Panc1 (cell line): ENCODE data around the gene SPEM1. TPM values are rescaled to one million over a fixed set of nuclear protein-coding genes. Genes with fewer than 3 reads are reported as not detected.

ENCODE experiments used
- ATAC-seq: fragments of 200-7000 bp; cut with Tn5 transposase; 2 replicates; pipeline ENCODE4 v1.9.1; 2020; ENCODE audit warnings: mild to moderate bottlenecking, moderate library complexity
- BruUV-seq: library from RNA; stranded (reverse); fragments of 400-500 nt; replicated peaks from 2 replicates; lab custom pipeline; 2021; lab: Mats Ljungman, UMichigan
- CTCF ChIA-PET: fragments of 300-600 bp; sonication (Branson Sonifier 250); formaldehyde crosslinking; loops from one replicate; lab custom pipeline; 2022; ENCODE audit warnings: antibody characterized with exemption; lab: Charles Lee
- POLR2A ChIA-PET: fragments of 300-600 bp; sonication (Branson Sonifier 250); formaldehyde crosslinking; loops from one replicate; lab custom pipeline; 2022; ENCODE audit warnings: antibody characterized with exemption; lab: Charles Lee
- DNase-seq: peaks from one replicate; pipeline ENCODE4 v3.0.0-alpha.2; 2010; ENCODE audit warnings: low read depth, low spot score
- H3K27ac ChIP-seq: 2 replicates; pipeline ENCODE4 v1.5.1; 2011; ENCODE audit warnings: mild to moderate bottlenecking, low read length, inconsistent platforms
- H3K27me3 ChIP-seq: fragments of 200-500 bp; sonication (Bioruptor generic); 2 replicates; pipeline ENCODE4 v1.6.0; 2014; ENCODE audit warnings: low read length, inconsistent platforms; ENCODE audit not compliant: control insufficient read depth, insufficient read depth
- H3K36me3 ChIP-seq: fragments of 200-500 bp; sonication (Bioruptor generic); 2 replicates; pipeline ENCODE4 v1.5.1; 2014; ENCODE audit warnings: inconsistent platforms, mild to moderate bottlenecking, low read length, moderate library complexity; ENCODE audit not compliant: control insufficient read depth, insufficient read depth
- H3K4me1 ChIP-seq: 2 replicates; pipeline ENCODE4 v1.5.1; 2011; ENCODE audit warnings: inconsistent platforms, mild to moderate bottlenecking, low read length, moderate library complexity; ENCODE audit not compliant: control insufficient read depth, insufficient read depth
- H3K4me3 ChIP-seq, 2 experiments: 2 replicates each; pipeline ENCODE4 v1.5.1; 2011 to 2012; ENCODE audit warnings: low read depth in 2 of 2, low read length in 2 of 2, mild to moderate bottlenecking in 2 of 2, inconsistent platforms in 1 of 2, moderate library complexity in 1 of 2
- H3K9me3 ChIP-seq: fragments of 200-500 bp; sonication (Bioruptor generic); 2 replicates; pipeline ENCODE4 v1.5.1; 2014; ENCODE audit warnings: low read depth, mild to moderate bottlenecking, inconsistent platforms, low read length, moderate library complexity; ENCODE audit not compliant: control insufficient read depth, insufficient read depth
- POLR2AphosphoS5 ChIP-seq: IDR thresholded peaks from 2 replicates; pipeline ENCODE4 v1.6.1; 2012; ENCODE audit warnings: mild to moderate bottlenecking, low read depth, low read length, moderate library complexity
- REST ChIP-seq, 2 experiments: IDR thresholded peaks; 2 replicates each; pipeline ENCODE4 v1.6.1; 2011 to 2012; ENCODE audit warnings: low read depth in 2 of 2, control low read depth in 1 of 2, low read length in 1 of 2, mild to moderate bottlenecking in 1 of 2, moderate library complexity in 1 of 2; ENCODE audit not compliant: insufficient read depth in 1 of 2
- SIN3A ChIP-seq: IDR thresholded peaks from 2 replicates; pipeline ENCODE4 v1.6.1; 2012; ENCODE audit warnings: low read depth, mild to moderate bottlenecking, low read length, moderate library complexity, borderline replicate concordance; ENCODE audit not compliant: insufficient read depth
- TCF7L2 ChIP-seq: IDR thresholded peaks from 2 replicates; pipeline ENCODE4 v1.6.1; 2011; ENCODE audit warnings: mild to moderate bottlenecking, low read depth, low read length, inconsistent platforms
- in situ Hi-C: cut with HindIII; loops from 2 replicates; pipeline ENCODE4 v1.10.0; 2016; ENCODE audit warnings: low sequenced_read_pairs, low pct_unique_long_range_greater_than_20kb
- intact Hi-C: fragments of 100-400 bp; cut with micrococcal nuclease; formaldehyde crosslinking; loops from one replicate; pipeline ENCODE4 v1.10.0; 2022; ENCODE audit not compliant: unreplicated experiment
- total RNA-seq: library from RNA; stranded (reverse); gene quantifications from one replicate; pipeline ENCODE4 v1.2.1, GENCODE V29; 2021; ENCODE audit not compliant: unreplicated experiment
- TF ChIP-seq, protein P1 (sequence below): fragments of 450-650 bp; IDR thresholded peaks from 2 replicates; pipeline ENCODE4 v1.5.1; 2017; ENCODE audit warnings: mild to moderate bottlenecking

The SPEM1 gene
- total RNA-seq, 1 experiment from 2014 or later: not detected

DNA sequence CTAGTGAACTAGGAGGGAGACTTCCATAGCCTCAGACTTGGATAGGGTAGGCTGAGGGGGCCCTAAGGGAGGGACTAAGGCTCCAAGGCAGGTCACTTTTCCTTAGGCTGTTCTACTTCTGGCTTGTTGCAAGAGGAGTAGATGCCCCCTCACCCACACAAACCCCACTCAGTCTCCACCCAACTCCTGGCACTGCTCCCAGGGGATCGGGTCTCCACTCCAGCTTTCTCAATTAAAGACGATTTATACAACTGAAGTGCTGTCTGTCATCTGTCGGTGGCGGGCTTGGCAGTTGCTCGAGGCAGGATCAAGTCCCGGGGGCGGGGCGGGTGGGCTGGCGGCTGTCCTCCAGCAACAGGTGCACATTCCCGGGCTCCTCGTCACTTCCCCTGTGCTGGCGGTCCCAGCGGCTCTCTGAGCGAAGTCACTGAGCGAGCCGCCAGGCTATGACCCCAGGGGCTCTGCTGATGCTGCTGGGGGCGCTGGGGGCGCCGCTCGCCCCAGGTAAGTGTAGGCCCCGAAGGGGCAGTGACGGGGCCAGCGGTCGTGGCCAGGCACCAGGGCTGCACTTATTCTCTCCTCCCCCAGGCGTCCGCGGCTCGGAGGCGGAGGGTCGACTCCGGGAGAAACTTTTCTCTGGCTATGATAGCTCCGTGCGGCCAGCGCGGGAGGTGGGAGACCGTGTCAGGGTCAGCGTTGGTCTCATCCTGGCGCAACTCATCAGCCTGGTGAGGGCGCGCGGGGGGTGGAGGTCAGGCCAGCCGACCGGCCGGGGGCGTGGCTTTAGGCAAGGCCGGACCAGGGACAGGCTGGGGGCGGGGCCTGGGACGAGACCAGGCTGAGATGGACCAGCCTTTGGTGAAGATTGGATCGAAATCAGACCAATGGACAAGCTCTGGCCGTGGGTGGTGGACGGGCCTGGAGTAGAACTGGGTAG is 24.8 kb downstream of the SPEM1 start, which contains the start of gene CHRNB1:
Gene CHRNB1 (plus strand): TSS at position 380 of the 937 bp plus-strand sequence. CDS start 67 bp downstream, at position 447.
- Histone ChIP-seq H3K4me3 (peak within 1 kb of the TSS; percentile 49 to 66), H3K36me3 (no peaks in the 10 kb centered on the region), H3K4me1 (peaks cover 14% of the 10 kb centered on the region), H3K27me3 (no peaks in the 10 kb centered on the region), H3K9me3 (no peaks in the 10 kb centered on the region), H3K27ac (peak within 1 kb of the TSS; percentile 63)
- no peak for DNase-seq
- peak; percentile 91 for ATAC-seq
- ChIA-PET POLR2A (interaction anchor here (0.6 to 0.7 kb wide), 2 partner anchors 8 to 132 kb away, joined by 3 to 9 read pairs; no protein-coding TSS in a partner anchor), CTCF (interaction anchor here (0.5 to 1.1 kb wide), 2 partner anchors 14 to 115 kb away, joined by 3 read pairs; no protein-coding TSS in a partner anchor)
- TF ChIP-seq, protein P1, sequence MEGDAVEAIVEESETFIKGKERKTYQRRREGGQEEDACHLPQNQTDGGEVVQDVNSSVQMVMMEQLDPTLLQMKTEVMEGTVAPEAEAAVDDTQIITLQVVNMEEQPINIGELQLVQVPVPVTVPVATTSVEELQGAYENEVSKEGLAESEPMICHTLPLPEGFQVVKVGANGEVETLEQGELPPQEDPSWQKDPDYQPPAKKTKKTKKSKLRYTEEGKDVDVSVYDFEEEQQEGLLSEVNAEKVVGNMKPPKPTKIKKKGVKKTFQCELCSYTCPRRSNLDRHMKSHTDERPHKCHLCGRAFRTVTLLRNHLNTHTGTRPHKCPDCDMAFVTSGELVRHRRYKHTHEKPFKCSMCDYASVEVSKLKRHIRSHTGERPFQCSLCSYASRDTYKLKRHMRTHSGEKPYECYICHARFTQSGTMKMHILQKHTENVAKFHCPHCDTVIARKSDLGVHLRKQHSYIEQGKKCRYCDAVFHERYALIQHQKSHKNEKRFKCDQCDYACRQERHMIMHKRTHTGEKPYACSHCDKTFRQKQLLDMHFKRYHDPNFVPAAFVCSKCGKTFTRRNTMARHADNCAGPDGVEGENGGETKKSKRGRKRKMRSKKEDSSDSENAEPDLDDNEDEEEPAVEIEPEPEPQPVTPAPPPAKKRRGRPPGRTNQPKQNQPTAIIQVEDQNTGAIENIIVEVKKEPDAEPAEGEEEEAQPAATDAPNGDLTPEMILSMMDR: no peak; the same call in 1 of the 2 replicates
- TF ChIP-seq SIN3A (no peak), POLR2AphosphoS5 (no peak), REST (IDR thresholded peaks at IDR 0.05; ENCODE audit: insufficient read depth in 1 of 2, low read depth in 2 of 2, low read length in 1 of 2) (no peak), TCF7L2 (no peak)
- intact Hi-C loops (no loop called here), in situ Hi-C loops (no loop called here)
- no TSS peak for BruUV-seq

- ATAC-seq (peak; percentile 89), DNase-seq (no peak)
- intact Hi-C loops (no loop called here), in situ Hi-C loops (no loop called here)
- ChIA-PET CTCF (interaction anchor here (0.5 to 1.1 kb wide), 2 partner anchors 15 to 114 kb away, joined by 3 read pairs; no protein-coding TSS in a partner anchor), POLR2A (interaction anchor here (0.5 to 0.6 kb wide), 2 partner anchors 9 to 131 kb away, joined by 4 to 9 read pairs; no protein-coding TSS in a partner anchor)
- Histone ChIP-seq H3K9me3 (no peaks in the 10 kb centered on the region), H3K36me3 (no peaks in the 10 kb centered on the region), H3K4me3 (peak overlapping the region; percentile 49 to 66), H3K27ac (peak overlapping the region; percentile 63), H3K4me1 (peaks cover 12% of the 10 kb centered on the region), H3K27me3 (no peaks in the 10 kb centered on the region)
- TF ChIP-seq TCF7L2 (no peak), POLR2AphosphoS5 (no peak), REST (IDR thresholded peaks at IDR 0.05; ENCODE audit: insufficient read depth in 1 of 2, low read depth in 2 of 2, low read length in 1 of 2) (no peak), SIN3A (no peak)
- TF ChIP-seq, protein P1: no peak
- no TSS peak for BruUV-seq
These were observed 25.5 kb downstream of the SPEM1 start for GRCh38 chr17:7445619-7445968.
